GM21515 (cell line): ENCODE results near the gene ZMYND11.

Experiments
- ATAC-seq: cut with Tn5 transposase; IDR thresholded peaks from one replicate; pipeline ENCODE4 v1.9.1; 2021; ENCODE audit not compliant: unreplicated experiment

Gene ZMYND11

GRCh38 chr10:190216-190615 lies 55.0 kb downstream of the ZMYND11 start:
- no peak for ATAC-seq

GRCh38 chr10:191703-192518 lies 56.7 kb downstream of the ZMYND11 start:
- no peak for ATAC-seq

DNA sequence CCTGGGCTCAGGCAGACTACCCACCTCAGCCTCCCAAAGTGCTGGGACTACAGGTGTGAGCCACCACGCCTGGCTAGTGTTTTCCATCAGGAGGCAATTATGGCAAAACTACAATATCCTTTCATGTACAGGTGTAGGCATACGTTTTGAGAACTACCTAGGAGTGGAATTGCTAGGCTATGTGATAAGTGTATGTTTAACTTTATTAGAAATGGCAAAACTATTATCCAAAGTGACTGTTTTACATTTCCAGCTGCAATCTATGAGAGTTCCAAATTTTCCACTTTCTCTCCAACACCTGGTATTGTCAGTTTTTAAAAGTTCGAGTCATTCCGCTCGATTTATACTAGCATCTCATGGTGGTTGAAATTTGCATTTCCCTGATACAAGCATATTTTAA lies 59.0 kb downstream of the ZMYND11 start:
- no peak for ATAC-seq

DNA sequence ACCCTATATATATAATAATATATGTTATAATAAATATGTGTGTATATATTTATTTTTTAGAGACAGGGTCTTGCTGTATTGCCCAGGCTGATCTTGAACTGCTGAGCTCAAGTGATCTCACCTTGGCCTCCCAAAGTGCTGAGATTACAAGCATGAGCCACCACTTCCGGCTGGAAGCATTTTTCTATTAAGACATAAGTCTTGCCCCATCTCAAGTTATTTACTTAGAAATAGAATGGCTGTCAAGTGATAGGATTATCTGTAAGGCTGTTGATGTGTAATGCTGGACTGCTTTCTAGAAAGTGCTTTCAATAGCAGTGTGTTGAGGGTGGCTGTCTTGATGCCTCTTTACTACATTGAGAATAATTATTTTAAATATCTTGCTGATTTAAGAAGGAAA lies 65.2 kb downstream of the ZMYND11 start:
- no peak for ATAC-seq

DNA sequence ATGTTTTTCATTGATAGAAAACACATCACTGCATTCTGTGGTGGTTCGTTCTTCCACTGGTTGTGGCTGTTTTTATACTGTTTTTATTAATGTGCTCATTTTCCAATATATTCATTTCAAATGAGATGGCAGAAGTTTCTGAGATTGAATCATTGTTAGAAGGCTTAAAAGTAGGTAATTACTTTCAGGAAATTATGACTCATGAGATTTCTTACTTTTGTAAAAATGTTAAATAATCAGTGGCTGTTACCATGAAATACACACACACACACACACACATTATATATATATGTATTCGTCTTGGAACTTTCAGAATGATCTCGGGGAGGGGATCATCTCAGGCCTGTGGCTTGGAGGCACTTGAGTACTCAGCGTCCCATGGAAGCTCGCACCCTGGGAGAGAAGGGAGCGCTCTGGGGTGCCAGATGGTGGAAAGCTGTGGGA lies 66.1 kb downstream of the ZMYND11 start:
- ATAC-seq = no peak

DNA sequence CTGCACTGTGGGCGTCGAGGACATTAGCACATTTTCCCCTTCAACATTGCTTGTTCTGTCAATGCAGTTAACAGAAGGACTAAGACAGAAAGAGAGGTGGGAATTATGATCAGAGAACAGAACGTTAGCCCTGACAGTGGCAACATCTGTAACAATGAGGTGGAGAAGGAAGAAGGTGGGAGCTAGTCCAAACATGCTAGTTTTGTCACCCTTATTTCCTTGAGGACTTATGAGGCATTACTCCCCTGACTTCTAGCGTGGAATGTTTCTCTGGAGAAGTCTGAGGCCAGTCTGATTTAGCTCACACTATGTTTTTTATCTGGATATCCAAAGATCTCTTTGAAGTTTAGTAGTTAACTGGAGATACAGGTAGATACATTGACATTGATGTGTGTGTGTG lies 73.4 kb downstream of the ZMYND11 start:
- ATAC-seq = no peak

DNA sequence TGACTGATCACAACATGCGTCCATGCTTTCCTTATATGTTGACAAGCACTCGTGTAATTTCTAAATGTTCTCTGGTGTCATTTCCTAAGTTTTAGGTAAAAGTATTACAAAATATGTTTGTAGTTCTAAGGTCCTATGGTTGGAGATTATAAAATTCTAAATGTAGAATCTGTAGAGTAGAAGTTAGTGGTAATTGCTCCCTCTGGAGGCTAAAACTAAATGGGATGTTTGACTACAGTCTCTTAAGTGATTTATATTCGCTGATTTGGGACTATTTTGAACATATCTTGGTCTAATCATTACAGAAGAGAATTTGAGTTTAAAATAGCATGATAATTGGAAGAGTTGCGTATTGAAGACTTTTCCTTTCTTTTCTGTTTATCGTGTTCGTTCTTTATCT lies 74.1 kb downstream of the ZMYND11 start:
- no peak for ATAC-seq

- no peak for ATAC-seq
Observed at GRCh38 chr10:210297-210696, 75.0 kb downstream of the ZMYND11 start.

GRCh38 chr10:215444-215843 lies 80.2 kb downstream of the ZMYND11 start:
- ATAC-seq = no peak

DNA sequence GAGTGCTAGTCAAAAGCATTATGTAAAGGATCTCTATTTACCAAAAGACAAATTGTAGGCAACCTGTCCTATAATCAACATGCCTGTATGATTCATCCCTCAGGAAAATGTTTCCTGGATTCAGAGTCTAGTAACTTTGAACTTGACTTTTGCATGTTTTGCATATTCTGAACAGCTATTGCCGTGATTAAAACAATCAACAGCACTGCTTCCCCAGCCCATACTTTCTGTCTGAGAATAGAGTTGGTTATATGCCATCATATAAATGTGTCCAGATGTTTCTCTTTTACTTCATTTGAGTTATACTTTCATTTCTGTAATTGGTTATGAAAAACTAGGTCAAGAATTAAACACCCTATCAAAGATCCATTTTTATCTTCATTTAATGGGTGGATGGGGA lies 83.5 kb downstream of the ZMYND11 start:
- no peak for ATAC-seq

DNA sequence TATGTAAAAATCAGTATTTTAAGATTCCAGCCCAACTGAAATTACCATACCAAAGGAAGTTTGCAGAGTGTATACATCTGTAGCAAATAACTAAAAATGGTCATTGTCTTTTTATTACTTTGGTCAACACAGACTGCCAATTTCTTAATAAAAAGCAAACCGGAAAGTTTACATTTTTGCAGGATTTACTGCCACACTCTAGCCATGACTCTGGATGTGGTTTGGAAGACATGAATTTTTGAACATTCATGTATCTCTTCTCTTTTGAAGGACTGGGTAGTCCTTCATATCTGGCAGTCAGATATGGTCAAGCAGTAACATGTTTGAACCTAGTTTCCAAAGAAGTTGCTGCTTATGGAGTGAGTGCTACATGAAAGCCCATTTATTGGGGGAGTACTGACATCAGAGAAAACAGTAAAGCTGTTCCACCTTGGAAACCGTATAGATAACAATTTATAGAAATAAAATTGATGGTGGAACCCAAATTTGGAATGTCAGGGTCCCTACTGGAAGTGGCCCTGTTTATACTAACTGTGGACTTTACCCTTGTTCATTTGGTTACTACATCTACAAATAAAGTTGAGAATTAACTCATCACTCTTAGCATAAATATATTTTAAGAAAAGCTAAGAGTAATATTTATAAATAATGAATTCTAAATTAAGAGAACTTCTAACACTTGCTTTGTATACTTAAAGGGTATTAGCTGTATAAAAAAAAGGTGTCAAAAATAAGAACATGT lies 84.6 kb downstream of the ZMYND11 start:
- ATAC-seq = no peak

DNA sequence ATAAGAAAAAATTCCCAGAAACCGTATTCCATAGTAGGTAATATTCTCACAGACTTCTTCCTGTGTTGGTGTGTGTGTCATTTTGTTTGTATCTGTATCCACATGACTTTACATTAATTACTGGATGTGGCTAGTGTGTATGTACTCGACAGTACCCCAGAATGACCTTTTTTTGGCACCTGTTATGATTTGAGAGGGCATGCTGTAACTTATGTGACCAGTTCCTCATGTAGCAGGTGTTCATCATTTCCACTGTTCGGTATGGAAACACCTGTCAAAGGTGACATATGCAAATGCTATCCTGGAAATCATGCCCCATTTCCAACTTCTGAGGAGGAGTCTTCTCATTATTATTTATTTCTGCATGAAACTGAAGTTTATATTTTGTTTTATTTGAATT lies 89.3 kb downstream of the ZMYND11 start:
- no peak for ATAC-seq

- ATAC-seq = no peak
Observed at GRCh38 chr10:226018-226417, 90.8 kb downstream of the ZMYND11 start.

DNA sequence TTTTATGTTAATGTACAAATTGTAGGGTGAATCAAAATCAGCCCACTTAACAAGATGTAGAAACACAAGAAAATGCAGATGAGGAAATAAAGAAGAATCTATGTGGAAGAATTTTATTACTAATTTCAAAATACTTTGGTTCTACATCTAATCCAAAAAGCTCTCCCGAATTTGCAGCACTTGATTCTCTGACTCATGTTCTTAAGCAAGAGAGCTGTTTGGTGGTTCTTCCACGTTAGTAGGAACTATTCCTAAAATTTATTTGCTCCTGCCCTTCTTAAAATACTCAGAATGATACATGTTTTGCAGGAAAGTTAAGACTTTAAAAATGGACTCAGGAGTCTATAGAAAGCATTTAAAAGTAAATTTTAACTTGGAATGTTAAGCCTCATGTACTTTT lies 91.8 kb downstream of the ZMYND11 start:
- no peak for ATAC-seq

DNA sequence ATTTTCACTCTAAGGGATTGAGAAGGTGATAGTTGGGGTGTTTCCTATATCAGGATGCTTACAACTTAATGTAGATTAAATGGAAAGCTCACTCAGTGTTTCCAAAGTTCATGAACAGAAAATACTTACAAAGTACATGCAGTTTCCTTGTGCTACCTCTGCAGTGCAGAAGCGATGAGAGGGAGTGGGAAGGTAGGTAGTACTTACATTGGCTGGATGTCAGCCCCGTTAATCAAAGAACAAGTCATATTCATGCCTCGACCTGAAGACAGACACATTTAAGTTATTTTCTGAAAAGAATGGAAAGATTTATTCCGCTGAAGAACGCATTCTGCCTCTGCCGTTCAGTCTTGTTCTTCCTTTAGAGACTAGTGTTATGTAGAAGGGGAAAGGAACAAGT lies 93.1 kb downstream of the ZMYND11 start:
- ATAC-seq = no peak

DNA sequence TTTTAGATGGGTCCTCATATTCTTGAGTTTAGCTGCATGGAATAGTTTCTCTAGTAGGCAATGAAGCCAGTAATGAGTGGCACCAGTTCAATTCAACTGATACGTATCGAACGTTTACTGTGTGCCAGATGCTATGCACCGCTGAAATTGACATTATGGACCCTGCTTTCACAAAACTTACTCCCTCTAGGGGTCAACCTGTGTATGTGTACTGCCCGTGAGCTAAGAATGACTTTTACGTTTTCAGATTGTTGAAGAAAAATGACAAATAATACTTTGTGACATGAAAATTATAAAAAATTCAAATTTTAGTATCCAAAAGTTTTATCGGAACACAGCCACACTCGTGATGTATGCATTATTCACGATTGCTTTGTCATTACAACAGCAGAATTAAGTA lies 95.5 kb downstream of the ZMYND11 start:
- ATAC-seq = no peak

- no peak for ATAC-seq
Observed at GRCh38 chr10:232061-232460, 96.8 kb downstream of the ZMYND11 start.

DNA sequence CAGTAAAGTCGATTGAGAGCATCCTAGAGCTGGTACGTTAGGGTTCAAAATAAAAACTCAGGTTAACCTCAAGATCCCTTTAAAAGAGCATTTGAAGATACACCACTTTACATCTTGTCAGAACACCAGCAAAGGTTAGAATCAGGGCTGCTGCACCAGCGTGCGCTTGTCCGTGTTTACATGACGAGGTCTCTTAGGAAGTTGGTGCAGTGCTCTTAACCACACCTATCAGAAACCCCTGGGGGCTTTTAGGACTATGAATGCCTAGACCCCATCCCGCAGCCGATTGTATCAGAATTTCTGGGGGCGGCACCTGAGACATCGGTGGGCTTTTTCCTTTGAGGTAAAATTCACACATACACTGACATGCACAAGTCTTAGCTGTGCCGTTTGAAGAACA lies 97.6 kb downstream of the ZMYND11 start:
- ATAC-seq = no peak

GRCh38 chr10:234708-235406 lies 99.6 kb downstream of the ZMYND11 start:
- ATAC-seq = no peak

- ATAC-seq = no peak
Observed at GRCh38 chr10:235915-236314, 100.7 kb downstream of the ZMYND11 start.

GRCh38 chr10:239109-239508 lies 103.9 kb downstream of the ZMYND11 start:
- no peak for ATAC-seq

GRCh38 chr10:241451-241850 lies 106.2 kb downstream of the ZMYND11 start:
- ATAC-seq = no peak
